Measurements from ENCODE around the gene GHRL.

GHRL gene

DNA sequence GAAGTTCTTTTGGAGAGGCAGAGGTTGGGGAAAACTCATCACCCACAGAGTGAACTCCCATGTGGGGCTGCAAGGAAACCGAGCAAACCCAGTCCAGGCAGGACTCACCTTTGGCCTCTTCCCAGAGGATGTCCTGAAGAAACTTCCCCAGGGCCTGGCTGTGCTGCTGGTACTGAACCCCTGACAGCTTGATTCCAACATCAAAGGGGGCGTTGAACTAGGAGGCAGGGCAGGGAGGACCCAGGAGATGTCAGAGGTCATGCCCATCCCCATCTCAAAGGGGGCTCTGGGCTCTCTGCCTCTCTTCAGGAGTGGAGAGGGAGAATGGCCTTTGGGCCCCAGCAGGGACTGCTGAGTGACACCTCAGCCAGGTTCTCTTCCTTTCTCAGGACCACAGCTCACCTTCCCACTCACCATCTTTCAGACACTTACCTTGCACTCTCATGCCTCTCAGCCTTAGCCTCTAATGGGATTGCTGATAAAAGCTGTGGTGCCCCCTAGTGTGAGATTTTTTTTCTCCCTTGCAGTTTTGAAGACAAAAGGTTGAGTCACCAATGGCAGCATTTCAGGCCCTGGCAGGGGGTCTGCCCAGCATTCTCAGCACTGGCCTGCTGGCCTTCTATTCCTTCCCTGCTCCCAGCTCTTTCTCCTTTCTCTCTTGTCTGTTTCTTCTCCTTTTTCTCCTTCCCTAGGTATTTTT lies 6.0 kb downstream of the GHRL start:
- no peak overlapping the region for H3K4me2 ChIP-seq (ENCODE audit: low read length)
- no peak overlapping the region for H3K27ac ChIP-seq (ENCODE audit: low read depth, low read length)
- TF ChIP-seq, protein P1, sequence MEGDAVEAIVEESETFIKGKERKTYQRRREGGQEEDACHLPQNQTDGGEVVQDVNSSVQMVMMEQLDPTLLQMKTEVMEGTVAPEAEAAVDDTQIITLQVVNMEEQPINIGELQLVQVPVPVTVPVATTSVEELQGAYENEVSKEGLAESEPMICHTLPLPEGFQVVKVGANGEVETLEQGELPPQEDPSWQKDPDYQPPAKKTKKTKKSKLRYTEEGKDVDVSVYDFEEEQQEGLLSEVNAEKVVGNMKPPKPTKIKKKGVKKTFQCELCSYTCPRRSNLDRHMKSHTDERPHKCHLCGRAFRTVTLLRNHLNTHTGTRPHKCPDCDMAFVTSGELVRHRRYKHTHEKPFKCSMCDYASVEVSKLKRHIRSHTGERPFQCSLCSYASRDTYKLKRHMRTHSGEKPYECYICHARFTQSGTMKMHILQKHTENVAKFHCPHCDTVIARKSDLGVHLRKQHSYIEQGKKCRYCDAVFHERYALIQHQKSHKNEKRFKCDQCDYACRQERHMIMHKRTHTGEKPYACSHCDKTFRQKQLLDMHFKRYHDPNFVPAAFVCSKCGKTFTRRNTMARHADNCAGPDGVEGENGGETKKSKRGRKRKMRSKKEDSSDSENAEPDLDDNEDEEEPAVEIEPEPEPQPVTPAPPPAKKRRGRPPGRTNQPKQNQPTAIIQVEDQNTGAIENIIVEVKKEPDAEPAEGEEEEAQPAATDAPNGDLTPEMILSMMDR (IDR thresholded peaks at IDR 0.05; ENCODE audit: low read depth, low read length, poor library complexity, severe bottlenecking), result peak; percentile 57
- TF ChIP-seq EZH2phosphoT487 (IDR thresholded peaks at IDR 0.05; ENCODE audit: borderline replicate concordance, low read length), result no peak
- H4K20me1 ChIP-seq (ENCODE audit: control insufficient read depth, insufficient read depth, low read depth, low read length), result no peaks in the 10 kb centered on the region; the same call in 1 of the 2 replicates
- no peaks in the 10 kb centered on the region for H3K9me2 ChIP-seq (replicated peaks; ENCODE audit: control insufficient read depth, low read length)
- H3K27me3 ChIP-seq (ENCODE audit: control insufficient read depth, low read length), result no peaks in the 10 kb centered on the region
- H3K4me1 ChIP-seq (ENCODE audit: control insufficient read depth, low read length), result peaks cover 10% of the 10 kb centered on the region
- H3F3A ChIP-seq (ENCODE audit: control insufficient read depth, insufficient read depth), result peaks cover 6% of the 10 kb centered on the region
- H3K9me3 ChIP-seq (ENCODE audit: control insufficient read depth, insufficient read depth, low read length), result no peaks in the 10 kb centered on the region
- no peaks in the 10 kb centered on the region for H3K79me2 ChIP-seq (ENCODE audit: control insufficient read depth, low read length)
- peaks cover 63% of the 10 kb centered on the region for H3K36me3 ChIP-seq (ENCODE audit: control insufficient read depth, low read length)
- no peak overlapping the region for H3K4me3 ChIP-seq (ENCODE audit: low read length)

DNA sequence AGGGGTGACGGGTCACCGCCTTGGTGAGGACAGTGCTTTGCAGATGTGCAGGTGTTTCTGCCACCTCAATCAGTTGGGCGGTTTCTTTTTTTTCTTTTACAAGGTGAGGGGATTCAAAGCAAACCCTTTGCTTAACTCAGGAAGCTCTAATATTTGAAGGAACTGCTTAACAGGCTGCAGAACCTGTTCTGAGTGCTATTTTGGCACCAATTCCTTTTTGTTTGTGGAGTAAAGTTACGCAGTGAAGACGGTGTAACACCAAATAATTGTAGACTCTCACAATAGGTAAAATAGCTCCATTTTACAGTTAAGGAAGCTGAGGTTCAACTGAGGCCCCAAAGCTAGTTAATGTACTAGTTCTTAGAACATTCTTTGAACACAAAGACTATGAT lies 6.6 kb downstream of the GHRL start:
- Histone ChIP-seq H3K9me2 (replicated peaks; ENCODE audit: control insufficient read depth, low read length) (no peaks in the 10 kb centered on the region), H3K9me3 (ENCODE audit: control insufficient read depth, insufficient read depth, low read length) (no peaks in the 10 kb centered on the region), H3K4me1 (ENCODE audit: control insufficient read depth, low read length) (peaks cover 4% of the 10 kb centered on the region), H3K4me2 (ENCODE audit: low read length) (no peak overlapping the region), H3K36me3 (ENCODE audit: control insufficient read depth, low read length) (peaks cover 65% of the 10 kb centered on the region), H3F3A (ENCODE audit: control insufficient read depth, insufficient read depth) (peaks cover 6% of the 10 kb centered on the region), H3K79me2 (ENCODE audit: control insufficient read depth, low read length) (no peaks in the 10 kb centered on the region), H3K27ac (ENCODE audit: low read depth, low read length) (no peak overlapping the region), H4K20me1 (ENCODE audit: control insufficient read depth, insufficient read depth, low read depth, low read length) (no peaks in the 10 kb centered on the region; the same call in 1 of the 2 replicates), H3K27me3 (ENCODE audit: control insufficient read depth, low read length) (no peaks in the 10 kb centered on the region), H3K4me3 (ENCODE audit: low read length) (no peak overlapping the region)
- TF ChIP-seq, protein P1 (IDR thresholded peaks at IDR 0.05; ENCODE audit: low read depth, low read length, poor library complexity, severe bottlenecking), result no peak
- TF ChIP-seq EZH2phosphoT487 (IDR thresholded peaks at IDR 0.05; ENCODE audit: borderline replicate concordance, low read length), result no peak

DNA sequence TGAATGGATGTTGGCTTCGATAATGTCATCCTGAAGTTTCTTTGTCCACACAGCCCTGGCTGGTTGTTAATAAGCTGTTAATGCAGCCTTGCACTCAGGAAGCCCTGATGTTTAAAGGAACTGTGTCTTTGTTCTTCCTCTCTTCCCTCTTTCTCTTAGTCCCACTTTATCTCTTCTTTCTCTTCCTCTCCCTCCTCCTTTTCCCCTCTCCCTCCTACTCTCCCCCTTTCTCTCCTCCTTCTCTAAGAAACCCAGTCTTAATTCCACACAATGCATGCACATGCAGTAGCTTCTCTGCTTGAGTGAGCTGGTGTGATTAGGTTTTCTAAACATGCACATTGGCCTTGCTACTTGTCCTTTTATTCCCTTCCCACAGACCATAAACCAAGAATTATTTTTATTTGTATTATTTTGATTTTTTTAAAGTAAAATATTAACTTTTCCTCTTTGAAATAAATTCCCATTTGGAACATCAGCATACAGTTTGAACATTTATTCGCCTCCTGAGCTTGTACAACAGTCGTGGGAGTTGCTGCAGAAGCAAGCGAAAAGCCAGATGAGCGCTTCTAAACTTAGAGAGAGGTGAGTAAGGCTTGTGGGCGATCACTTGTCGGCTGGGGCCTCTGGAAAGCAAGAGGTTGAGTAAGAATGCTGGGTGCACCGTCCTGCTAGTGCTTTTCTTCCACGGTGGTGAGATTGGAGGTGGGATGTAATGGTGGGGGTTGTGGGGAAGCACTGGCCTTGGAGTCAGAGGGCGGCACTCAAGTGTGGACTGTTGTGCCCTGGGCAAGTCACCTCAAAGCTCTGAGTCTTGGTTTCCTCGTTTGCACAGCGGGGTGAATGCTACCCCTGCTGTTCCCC lies 7.2 kb downstream of the GHRL start:
- peaks cover 6% of the 10 kb centered on the region for H3F3A ChIP-seq (ENCODE audit: control insufficient read depth, insufficient read depth)
- H3K4me1 ChIP-seq (ENCODE audit: control insufficient read depth, low read length), result 0 out of 2 replicates have a peak, but pooled peaks cover 3% of the 10 kb centered on the region
- H3K4me3 ChIP-seq (ENCODE audit: low read length), result no peak overlapping the region
- H3K9me2 ChIP-seq (replicated peaks; ENCODE audit: control insufficient read depth, low read length), result no peaks in the 10 kb centered on the region
- H4K20me1 ChIP-seq (ENCODE audit: control insufficient read depth, insufficient read depth, low read depth, low read length), result peaks cover under 1% of the 10 kb centered on the region; the same call in 1 of the 2 replicates
- no peak overlapping the region for H3K27ac ChIP-seq (ENCODE audit: low read depth, low read length)
- no peak for TF ChIP-seq EZH2phosphoT487 (IDR thresholded peaks at IDR 0.05; ENCODE audit: borderline replicate concordance, low read length)
- no peaks in the 10 kb centered on the region for H3K9me3 ChIP-seq (ENCODE audit: control insufficient read depth, insufficient read depth, low read length)
- H3K4me2 ChIP-seq (ENCODE audit: low read length), result no peak overlapping the region
- H3K79me2 ChIP-seq (ENCODE audit: control insufficient read depth, low read length), result peaks cover 2% of the 10 kb centered on the region; the same call in 1 of the 2 replicates
- H3K27me3 ChIP-seq (ENCODE audit: control insufficient read depth, low read length), result no peaks in the 10 kb centered on the region
- peaks cover 70% of the 10 kb centered on the region for H3K36me3 ChIP-seq (ENCODE audit: control insufficient read depth, low read length)
